HG02759 (cell line): ENCODE data around the gene HBS1L.

ENCODE experiments used
- ATAC-seq: cut with Tn5 transposase; IDR thresholded peaks from one replicate; pipeline ENCODE4 v1.9.1; 2021; ENCODE audit warnings: mild to moderate bottlenecking, moderate library complexity; ENCODE audit not compliant: unreplicated experiment

HBS1L gene

DNA sequence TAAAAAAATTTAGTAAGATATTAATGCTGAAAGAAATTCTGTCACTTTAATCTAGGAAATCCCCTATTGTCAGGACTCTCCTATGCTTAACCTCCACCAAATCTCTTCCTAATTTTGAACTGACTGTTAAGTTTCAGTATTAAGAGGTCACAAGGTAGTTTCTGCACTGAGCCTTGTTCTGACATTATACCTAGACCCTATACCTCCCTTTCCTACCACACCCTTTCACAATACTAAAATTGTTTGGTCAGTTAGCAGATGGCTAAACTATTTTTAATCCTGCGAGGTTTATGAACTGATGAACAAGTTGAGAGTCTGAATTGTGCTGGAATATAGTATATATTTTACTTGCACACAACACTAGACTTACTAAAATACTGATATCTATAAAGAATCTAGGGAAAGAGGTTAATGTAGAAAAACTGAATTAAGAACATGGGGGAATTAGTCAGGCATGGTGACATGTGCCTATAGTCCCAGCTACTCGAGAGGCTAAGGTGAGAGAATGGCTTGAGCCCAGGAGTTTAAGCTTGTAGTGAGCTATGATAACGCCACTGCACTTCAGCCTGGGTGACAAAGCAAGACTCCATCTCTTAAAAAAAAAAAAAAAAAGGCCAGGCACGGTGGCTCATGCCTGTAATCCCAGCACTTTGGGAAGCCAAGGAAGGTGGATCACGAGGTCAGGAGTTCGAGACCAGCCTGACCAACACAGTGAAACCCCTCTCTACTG is 51.5 kb downstream of the HBS1L start:
- peak; percentile 98 for ATAC-seq

DNA sequence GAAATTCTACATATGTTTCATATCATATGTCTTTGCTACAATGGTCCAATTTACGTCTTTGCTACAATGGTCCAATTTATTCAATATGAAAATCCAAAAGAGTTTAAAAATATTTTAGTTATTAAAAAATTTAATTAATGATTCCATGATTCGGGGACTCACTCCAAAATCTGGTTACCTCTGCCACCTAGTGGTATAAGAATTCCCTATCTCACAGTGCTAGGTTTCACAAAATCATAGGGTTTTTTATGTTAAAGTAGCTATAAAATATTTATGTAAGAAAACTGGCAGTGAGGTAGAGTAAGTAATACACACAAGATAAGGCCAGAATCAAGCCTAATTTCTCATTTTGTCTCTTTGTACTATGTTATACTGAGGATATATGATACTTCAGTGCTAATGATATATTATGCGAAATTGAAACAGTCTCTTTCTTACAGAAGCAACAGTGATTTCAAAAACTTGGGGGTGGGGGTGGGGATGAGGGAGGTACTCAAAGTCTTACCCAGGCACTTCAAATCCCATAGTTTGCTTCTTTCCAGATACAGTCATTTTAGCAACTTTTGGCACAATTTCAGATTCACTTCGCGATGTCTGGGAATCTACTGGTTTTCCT is 52.3 kb downstream of the HBS1L start:
- no peak for ATAC-seq

DNA sequence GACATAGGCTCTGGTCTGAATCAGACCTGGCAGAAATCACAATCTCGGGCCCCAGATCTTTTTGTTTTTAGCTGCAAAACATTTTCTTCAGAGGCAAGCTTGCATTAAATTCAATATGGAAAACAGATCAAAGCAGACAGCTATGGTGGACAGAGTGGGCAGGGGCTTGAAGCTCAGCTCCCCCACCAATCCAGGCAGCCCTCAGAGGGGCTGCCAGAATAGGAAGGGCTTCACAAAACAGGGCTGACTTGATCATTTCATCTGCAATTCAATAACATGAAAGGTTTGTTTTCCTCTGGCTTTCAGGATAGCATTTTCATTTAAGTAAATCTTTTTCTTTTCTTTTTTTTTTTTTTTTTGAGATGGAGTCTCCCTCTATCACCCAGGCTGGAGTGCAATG is 55.5 kb downstream of the HBS1L start:
- ATAC-seq, result no peak

DNA sequence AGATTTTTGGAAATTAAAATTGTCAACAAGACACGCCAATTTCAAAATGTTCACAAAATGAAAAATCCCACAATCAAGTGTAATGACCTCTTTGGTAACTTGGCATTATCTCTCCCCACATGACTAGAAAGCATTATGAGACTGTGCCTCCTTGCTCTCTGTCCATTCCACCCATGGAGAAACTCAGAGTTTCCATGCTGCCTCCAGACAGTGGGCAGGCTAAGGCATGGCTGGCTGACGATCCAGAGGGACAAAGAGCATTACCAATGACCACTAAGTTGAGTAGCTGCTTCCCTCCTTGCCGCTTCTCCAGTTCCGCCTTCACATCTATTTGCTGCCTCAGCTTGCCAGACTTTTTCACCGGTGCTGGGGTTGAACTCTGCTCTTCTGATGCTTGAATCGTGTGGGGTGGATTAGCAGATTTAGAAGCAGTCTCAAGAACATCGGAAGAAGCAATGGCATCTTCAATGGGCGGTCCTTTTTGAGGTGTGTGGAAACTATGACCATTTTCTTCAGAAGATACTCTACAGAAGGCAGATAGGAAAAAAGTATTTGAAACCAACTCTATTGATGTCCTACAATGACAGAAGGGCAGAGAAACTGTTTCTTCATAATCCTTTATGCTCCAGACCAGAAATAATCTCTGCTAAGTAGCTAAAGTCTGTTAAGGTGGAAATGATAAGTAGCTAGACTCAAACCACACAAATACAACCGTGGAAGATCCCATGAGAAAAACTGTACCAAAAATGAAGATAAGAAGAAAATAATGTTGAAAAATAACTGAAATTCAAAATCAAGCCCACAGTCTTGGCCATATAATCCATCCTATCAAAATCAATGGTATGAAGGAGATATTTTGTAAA is 57.3 kb downstream of the HBS1L start:
- ATAC-seq, result no peak

DNA sequence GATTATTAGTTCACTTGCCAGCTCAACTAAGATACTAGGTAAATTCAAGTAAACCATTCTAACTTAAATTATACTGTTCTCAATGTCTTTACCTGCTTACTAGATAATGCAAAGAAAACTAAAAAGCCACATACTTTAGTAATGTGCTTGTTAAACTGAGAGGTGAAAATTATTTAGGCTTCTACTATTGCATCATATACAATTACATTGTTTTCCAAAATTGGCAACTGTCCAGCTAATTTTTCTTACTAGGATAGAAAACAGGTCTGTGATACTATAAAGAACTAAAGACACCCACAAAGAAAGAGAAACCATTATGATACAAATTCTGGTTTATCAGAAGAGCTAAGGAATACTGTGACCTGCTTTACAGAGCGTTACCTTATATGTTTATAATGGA is 59.1 kb downstream of the HBS1L start:
- no peak for ATAC-seq

DNA sequence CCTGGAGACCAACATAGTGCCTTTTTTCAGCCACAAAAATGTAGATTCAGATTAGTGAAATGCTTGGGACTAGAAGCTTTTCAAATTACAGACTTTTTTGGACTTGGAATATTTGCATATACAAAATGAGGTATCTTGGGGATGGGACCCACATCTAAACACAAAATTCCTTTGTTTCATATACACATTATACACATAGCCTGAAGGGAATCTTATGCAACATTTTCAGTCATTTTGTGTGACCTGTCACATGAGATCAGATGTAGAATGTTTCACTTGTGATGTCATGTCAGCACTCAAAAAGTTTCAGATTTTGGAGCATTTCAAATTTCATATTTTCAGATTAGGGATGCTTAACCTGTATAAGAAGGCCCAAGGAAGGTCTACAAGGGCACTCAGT is 60.2 kb downstream of the HBS1L start:
- ATAC-seq, result no peak

DNA sequence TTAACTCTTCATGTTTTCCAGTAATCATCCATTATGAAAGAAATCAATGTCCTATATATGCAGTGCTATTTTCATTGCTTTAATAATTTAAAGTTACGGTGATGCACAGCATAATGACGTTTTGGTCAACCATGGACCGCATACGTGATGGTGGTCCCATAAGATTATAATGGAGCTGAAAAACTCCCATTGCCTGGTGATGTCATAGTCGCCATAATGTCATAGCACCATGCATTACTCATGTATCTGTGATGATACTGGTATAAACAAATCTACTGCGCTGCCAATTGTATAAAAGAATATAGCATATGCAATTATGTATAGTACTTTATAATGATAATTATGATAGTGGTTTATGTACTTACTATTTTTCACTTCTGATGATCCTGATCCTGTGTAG is 62.5 kb downstream of the HBS1L start:
- ATAC-seq, result no peak

DNA sequence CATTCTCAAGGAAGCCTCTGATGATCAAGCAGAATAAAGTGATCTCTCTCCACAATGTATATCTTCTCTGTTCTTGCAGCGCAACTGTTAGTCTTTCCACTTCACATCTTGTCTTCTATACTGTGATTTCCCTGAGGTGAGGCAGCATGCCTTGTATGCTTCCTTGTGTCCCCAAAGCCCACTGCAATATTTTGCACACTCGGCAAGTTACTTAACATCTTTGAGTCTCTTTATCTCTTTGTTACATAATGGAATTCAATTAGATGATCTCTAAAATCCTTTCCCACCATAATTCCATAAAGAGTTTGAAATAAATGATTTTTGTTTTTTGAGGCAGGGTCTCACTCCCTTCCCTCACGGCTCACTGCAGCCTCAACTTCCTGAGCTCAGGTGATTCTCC is 64.4 kb downstream of the HBS1L start:
- ATAC-seq, result no peak

DNA sequence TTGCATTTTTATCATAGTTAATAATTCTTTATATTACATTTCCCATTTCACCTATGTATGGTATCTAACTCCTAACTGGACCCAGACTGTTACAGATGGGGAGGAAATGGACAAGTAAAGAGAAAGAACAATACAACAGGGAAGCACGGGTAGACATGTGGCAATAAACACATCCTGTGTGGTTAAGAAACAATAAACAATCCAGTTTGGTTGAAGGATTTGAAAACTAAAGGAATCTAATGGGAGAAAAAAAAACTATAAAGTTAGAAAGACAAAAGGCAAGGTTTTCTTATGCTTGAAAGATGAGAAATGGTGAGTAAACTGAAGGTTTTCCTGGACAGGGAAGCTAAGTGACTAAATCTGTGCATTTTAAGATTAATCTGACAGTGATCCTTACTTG is 69.8 kb downstream of the HBS1L start:
- no peak for ATAC-seq

DNA sequence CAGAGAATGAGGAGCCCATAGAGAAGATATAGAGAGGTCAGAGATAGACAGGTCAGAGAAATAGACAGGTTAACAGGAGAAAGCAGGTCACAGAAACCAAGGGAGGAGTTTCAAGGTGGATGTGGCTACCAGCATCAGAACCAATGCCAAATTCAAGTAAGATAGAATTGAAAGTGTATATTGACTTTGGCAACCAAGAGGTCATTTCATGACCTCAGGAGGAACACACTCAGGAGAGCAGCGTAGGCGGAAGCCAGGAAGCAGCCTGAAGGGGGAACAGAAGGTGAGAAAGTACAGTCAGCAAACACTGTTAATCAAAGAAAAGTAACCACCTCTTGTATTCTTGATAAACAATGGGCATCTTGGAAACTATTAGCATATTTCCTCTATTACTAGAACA is 70.8 kb downstream of the HBS1L start:
- no peak for ATAC-seq

DNA sequence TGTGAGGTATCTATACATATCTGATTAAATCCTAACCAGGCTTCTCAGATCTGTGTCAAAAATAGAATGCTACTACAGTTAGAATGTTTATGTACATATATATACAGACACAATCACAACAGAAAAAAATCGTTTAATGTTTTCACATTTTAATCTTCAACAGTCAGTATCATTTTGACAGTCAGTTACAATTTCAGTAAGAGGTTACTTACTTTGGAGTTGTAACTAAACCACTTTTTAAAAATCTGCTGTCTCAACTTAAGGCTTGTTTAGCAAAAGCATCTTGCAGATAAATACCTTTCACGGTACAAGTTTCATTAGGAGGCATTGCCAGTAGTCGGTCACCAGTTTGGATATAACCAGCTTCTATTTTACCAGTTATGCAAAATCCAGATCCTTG is 72.5 kb downstream of the HBS1L start:
- no peak for ATAC-seq

DNA sequence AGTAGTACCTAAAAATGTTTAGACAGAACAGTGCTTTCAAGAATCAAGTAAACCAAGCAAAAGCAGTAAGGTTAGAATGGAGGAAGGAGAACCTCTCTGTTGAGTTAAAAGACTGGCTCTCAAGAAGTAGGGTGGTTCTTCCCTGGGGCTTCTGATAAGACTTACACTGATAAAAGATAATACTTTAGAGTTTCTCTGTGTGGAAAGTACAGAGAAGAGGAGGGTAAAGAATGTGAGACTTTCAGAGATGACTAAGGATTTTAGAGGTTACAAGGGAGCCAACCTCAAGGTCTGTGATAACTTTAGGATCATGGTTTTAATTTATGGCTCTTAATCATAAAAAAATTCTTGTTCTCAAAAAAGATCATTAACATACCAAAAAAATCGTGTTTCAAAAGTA is 73.8 kb downstream of the HBS1L start:
- no peak for ATAC-seq

DNA sequence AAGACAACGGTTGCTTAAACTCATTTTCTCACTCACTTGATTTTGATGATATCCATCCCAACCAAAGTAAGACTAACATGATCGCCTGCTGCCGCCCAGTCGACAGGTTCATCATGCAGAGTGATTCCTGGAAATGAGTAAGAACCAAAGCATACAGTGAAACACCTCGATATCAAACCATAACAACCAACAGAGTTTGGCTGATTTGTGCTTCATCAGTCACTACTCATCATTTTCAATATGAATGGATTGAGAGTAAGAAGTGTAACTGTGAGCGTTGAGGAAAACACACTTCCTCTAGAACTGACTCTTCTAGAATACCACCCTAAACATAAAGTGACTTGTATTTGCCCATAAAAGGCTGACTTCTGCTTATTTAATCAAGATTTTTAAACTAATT is 75.5 kb downstream of the HBS1L start:
- peak; percentile 89 for ATAC-seq

DNA sequence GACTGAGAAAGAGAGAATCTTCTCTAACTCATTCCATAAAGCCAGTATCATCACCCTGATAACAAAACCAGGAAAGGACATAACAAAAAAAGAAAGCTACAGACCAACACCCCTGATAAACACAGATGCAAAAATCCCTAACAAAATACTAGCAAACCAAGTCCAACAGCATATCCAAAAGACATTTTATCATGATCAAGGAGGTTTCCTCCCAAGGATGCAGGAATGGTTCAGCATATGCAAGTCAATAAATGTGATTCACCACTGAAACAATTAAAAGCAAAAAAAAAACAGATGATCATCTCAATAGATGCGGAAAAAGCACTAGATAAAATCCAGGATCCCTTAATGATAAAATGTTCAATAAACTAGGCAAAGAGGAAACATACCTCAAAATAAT is 80.3 kb downstream of the HBS1L start:
- ATAC-seq, result no peak

DNA sequence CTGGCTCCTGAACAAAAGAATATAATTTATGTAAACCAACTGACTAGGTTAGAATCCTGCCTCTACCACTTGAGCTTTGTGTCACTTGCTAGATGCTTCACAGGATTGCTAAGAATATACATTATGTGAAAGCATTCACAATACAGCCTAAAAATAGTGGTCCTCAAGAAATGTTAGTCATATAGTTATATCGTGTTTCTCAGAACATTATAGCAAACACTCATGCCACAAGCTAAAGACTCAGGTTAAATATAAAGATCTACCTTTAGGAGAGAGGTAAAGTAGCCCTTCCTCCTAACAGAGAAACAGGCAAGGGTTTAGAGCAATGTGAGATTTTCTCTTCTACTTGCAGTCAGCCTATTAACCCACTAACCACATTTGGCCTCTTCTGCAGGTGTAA is 86.9 kb downstream of the HBS1L start:
- ATAC-seq, result no peak

DNA sequence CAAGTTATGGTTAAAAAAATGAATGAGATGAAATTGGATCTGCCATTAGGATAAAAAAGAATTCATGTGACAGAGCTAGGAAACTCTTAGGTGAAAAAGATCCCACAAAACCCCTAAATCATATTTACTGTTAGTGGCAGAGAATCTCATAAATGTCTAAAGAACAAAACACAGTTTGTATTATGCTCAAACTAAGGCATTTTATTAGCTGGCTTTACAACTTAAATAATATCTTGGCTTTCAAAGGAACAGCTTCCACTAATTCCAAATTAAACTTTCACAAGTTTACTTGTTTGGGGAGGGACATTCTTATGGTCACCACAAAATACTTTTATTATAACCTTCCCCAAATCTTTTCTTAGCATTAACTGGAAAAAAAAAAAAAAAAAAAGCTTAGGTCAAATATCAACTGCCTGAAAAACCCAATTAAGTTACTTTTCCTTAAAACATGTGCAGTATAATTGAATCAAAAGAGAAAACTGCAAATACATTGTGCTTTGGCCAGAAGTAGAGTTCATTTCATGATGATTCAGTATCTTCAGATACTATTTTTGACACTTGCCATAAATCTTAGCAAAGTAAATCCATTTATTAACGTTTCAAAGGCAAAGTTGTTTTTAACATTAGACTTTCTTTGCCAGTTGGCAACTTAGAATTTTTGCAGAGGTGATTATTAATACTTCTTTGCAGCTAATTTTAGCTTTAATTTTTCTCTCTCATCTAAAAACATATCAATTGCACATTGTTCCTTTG is 90.0 kb downstream of the HBS1L start:
- no peak for ATAC-seq

DNA sequence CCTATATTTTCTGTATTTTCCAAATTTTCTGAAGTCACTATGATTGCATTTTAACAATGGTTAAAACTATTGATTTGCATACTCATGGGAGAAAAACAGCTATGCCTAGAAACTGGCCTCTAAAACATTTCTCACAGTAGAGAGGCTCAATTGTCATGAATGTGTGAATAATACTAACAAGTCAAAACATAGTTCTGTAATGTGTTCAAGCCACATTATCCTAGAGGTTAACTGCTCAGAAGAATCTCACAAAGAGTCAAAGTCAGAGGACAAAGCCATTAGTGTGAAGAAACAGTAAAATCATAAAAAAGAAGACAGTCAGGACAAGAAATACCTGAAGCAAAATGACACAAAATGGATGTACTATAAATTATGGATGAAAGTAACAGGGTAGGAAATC is 92.2 kb downstream of the HBS1L start:
- no peak for ATAC-seq

DNA sequence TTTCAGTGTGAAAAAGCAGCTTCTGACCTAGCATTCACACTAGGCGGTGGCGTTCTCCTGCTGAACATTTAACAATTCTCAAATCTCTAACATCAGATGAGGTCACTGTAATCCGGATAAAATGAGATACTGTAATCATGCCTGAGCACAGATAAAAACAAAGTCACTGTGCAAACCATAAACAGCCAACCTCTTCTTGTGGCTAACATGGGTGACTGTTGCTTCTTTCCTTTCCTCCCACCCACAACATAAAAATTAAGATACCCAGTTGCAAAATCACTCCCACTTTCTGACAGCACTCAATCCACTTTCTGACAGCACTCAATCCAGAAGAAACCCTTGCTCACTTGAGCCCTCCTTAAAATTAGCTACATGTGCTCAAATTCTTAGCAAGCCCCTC is 93.3 kb downstream of the HBS1L start:
- no peak for ATAC-seq

DNA sequence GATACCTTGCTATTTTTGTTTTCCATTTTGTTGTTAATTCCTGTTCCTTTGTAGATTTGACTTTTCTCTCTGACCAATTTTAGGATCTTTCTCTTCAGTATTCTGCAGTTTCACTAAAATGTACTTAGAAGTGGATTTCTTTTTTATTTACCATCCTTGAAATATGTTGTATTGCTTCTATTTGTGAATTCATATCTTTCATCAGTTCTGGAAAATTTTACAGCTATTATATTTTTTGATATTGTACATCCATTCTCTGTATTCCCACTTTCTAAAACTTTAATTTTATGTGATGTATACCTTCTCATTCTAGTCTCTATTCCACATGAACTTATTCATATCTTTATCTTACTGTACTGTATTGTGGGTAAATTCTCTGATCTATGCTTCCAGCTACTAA is 95.0 kb downstream of the HBS1L start:
- no peak for ATAC-seq

DNA sequence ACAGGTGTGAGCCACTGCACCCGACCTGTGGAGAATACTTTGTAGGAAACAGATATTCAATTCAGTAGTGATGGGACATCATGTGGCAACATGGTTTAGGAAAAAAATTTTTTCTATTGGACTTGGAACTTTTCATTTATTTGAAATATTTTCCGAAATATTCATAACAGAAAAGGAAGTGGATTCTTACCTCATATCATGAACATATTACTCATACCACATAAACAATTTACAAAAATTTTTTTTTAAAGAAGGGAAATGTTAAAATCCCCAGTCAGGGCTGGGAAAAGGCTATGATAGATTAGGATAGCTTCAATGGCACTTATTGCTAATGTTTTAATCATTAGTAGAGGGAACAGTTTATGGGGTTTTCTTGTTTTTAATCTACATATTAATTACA is 97.9 kb downstream of the HBS1L start:
- no peak for ATAC-seq

DNA sequence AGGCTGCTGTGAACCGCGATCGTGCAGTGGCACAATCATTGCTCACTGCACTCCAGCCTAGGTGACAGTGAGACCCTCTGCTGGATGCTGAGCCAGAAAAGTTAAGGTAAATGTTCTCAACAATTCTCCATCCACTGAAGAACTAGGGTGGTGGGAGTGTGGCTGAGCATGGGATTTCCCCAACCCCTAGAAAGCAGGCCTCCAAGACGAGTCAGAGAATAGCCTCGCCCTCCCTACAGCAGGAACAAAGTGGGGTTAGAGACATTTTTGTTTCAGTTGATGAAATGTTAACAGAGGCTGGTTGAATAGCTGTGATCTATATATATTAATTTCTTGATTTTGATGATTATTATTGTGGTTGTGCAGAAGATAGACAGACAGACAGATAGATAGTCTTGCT is 98.6 kb downstream of the HBS1L start:
- no peak for ATAC-seq
